DOHH2 (cell line): ENCODE results near the gene ZNF45.

ENCODE experiments used
- H3F3A ChIP-seq: fragments of 200-600 bp; sonication (generic), shearing (Covaris generic); 2 replicates; pipeline ENCODE4 v1.6.0; 2016; ENCODE audit warnings: antibody characterized with exemption, mild to moderate bottlenecking; ENCODE audit not compliant: control insufficient read depth, insufficient read depth
- H3K27ac ChIP-seq: fragments of 200-600 bp; sonication (generic); 2 replicates; pipeline ENCODE4 v1.5.1; 2014; ENCODE audit warnings: low read depth, mild to moderate bottlenecking, low read length, moderate library complexity
- H3K27me3 ChIP-seq: fragments of 200-600 bp; sonication (generic); 2 replicates; pipeline ENCODE4 v1.6.1; 2014; ENCODE audit warnings: mild to moderate bottlenecking, low read length, mixed read lengths; ENCODE audit not compliant: control insufficient read depth
- H3K36me3 ChIP-seq: fragments of 200-600 bp; sonication (generic); 2 replicates; pipeline ENCODE4 v1.6.1; 2014; ENCODE audit warnings: mild to moderate bottlenecking, low read length, moderate library complexity, mixed read lengths; ENCODE audit not compliant: control insufficient read depth
- H3K4me1 ChIP-seq: fragments of 200-600 bp; sonication (generic); 2 replicates; pipeline ENCODE4 v1.6.1; 2014; ENCODE audit warnings: mild to moderate bottlenecking, low read length, mixed read lengths; ENCODE audit not compliant: control insufficient read depth
- H3K4me2 ChIP-seq: fragments of 200-600 bp; sonication (generic); 2 replicates; pipeline ENCODE4 v1.6.0; 2014; ENCODE audit warnings: mild to moderate bottlenecking, low read length, moderate library complexity
- H3K4me3 ChIP-seq: fragments of 200-600 bp; sonication (generic); 2 replicates; pipeline ENCODE4 v1.5.1; 2014; ENCODE audit warnings: mild to moderate bottlenecking, low read length, mixed read lengths
- H3K79me2 ChIP-seq: fragments of 200-600 bp; sonication (generic); 2 replicates; pipeline ENCODE4 v1.6.1; 2014; ENCODE audit warnings: mild to moderate bottlenecking, low read length, mixed read lengths; ENCODE audit not compliant: control insufficient read depth
- H3K9me2 ChIP-seq: fragments of 200-600 bp; sonication (generic); replicated peaks from 2 replicates; pipeline ENCODE4 v1.6.1; 2014; ENCODE audit warnings: mild to moderate bottlenecking, low read length, mixed read lengths; ENCODE audit not compliant: control insufficient read depth
- H3K9me3 ChIP-seq: fragments of 200-600 bp; sonication (generic); 2 replicates; pipeline ENCODE4 v1.6.1; 2014; ENCODE audit warnings: antibody characterized with exemption, low read length, mixed read lengths; ENCODE audit not compliant: control insufficient read depth, insufficient read depth
- H4K20me1 ChIP-seq: fragments of 200-600 bp; sonication (generic); 2 replicates; pipeline ENCODE4 v1.6.0; 2014; ENCODE audit warnings: low read depth, mild to moderate bottlenecking, antibody characterized with exemption, low read length, moderate library complexity; ENCODE audit not compliant: control insufficient read depth, insufficient read depth
- CTCF ChIP-seq: fragments of 200-600 bp; sonication (generic); IDR thresholded peaks from one replicate; pipeline ENCODE4 v1.5.1; 2014; ENCODE audit warnings: antibody characterized with exemption, mild to moderate bottlenecking, low read depth, low read length; ENCODE audit not compliant: poor library complexity, severe bottlenecking
- EZH2phosphoT487 ChIP-seq: fragments of 200-600 bp; sonication (generic); IDR thresholded peaks from 2 replicates; pipeline ENCODE4 v1.6.1; 2017; ENCODE audit warnings: borderline replicate concordance, mild to moderate bottlenecking, antibody characterized with exemption, low read length, moderate library complexity, mixed read lengths

ZNF45 gene

GRCh38 chr19:43902399-43902798 is 32.7 kb downstream of the ZNF45 start:
- Histone ChIP-seq H3K27me3 (no peaks in the 10 kb centered on the region), H3K36me3 (no peaks in the 10 kb centered on the region), H3K9me3 (peaks cover 24% of the 10 kb centered on the region; the same call in 1 of the 2 replicates), H3K9me2 (no peaks in the 10 kb centered on the region), H3K79me2 (no peaks in the 10 kb centered on the region), H3K4me1 (peaks cover 8% of the 10 kb centered on the region), H3K4me3 (peak overlapping the region; percentile 77), H3F3A (no peaks in the 10 kb centered on the region), H3K27ac (no peak overlapping the region), H4K20me1 (no peaks in the 10 kb centered on the region), H3K4me2 (peak overlapping the region; percentile 82; the same call in 1 of the 2 replicates)
- no peak for TF ChIP-seq CTCF
- no peak for TF ChIP-seq EZH2phosphoT487

- Histone ChIP-seq H3K4me3 (peak overlapping the region; percentile 77), H3F3A (no peaks in the 10 kb centered on the region), H3K4me1 (peaks cover 8% of the 10 kb centered on the region), H3K27me3 (no peaks in the 10 kb centered on the region), H4K20me1 (no peaks in the 10 kb centered on the region), H3K27ac (no peak overlapping the region), H3K9me3 (peaks cover 24% of the 10 kb centered on the region; the same call in 1 of the 2 replicates), H3K36me3 (no peaks in the 10 kb centered on the region), H3K9me2 (no peaks in the 10 kb centered on the region), H3K4me2 (peak overlapping the region; percentile 82), H3K79me2 (no peaks in the 10 kb centered on the region)
- TF ChIP-seq CTCF = no peak
- TF ChIP-seq EZH2phosphoT487 = no peak
Observed at GRCh38 chr19:43901395-43902390, 33.4 kb downstream of the ZNF45 start.

GRCh38 chr19:43895727-43896308 is 39.3 kb downstream of the ZNF45 start:
- Histone ChIP-seq H3K4me1 (no peaks in the 10 kb centered on the region), H3K4me2 (no peak overlapping the region), H3K4me3 (no peak overlapping the region), H3F3A (no peaks in the 10 kb centered on the region), H3K9me2 (no peaks in the 10 kb centered on the region), H3K27ac (no peak overlapping the region), H3K9me3 (peaks cover 4% of the 10 kb centered on the region; the same call in 1 of the 2 replicates), H3K27me3 (no peaks in the 10 kb centered on the region), H3K79me2 (no peaks in the 10 kb centered on the region), H3K36me3 (no peaks in the 10 kb centered on the region), H4K20me1 (no peaks in the 10 kb centered on the region)
- TF ChIP-seq EZH2phosphoT487 = no peak
- TF ChIP-seq CTCF = no peak
